ENCODE results near the gene ASCC1.

The ASCC1 gene

DNA sequence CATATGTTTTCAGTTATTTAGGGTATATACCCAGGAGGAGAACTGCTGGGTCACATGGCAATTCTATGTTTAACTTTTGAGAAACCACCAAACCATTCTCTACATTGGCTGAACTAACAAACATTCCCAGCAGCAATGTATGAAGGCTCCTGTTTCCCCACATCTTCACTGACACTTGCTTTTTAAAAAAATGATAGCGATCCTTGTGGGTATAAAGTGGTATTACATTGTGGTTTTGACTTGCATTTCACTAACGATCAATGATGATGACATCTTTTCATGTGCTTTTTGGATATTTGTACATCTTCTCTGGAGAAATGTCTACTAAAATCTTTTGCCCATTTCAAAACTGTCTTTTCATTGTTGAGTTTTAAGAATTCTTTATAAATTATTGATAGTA, 51.5 kb downstream of the ASCC1 start:
- Histone ChIP-seq H3K27me3 (replicated peaks; ENCODE audit: insufficient read depth, low read length) (no peaks in the 10 kb centered on the region), H3K4me2 (ENCODE audit: low read depth, low read length) (no peak overlapping the region), H2AFZ (ENCODE audit: low read length) (no peak overlapping the region), H3F3A (ENCODE audit: insufficient read depth, low read length) (no peaks in the 10 kb centered on the region), H3K4me1 (ENCODE audit: low read length) (peaks cover 9% of the 10 kb centered on the region), H3K9me2 (replicated peaks; ENCODE audit: insufficient read depth, low read length) (no peaks in the 10 kb centered on the region), H3K27ac (ENCODE audit: low read length) (no peak overlapping the region), H3K9ac (ENCODE audit: low read length) (no peak overlapping the region), H4K20me1 (ENCODE audit: insufficient read depth, low read length) (no peaks in the 10 kb centered on the region), H3K36me3 (replicated peaks; ENCODE audit: insufficient read depth, low read length) (no peaks in the 10 kb centered on the region), H3K79me2 (ENCODE audit: low read length) (no peaks in the 10 kb centered on the region), H3K9me3 (replicated peaks; ENCODE audit: insufficient read depth, low read length) (no peaks in the 10 kb centered on the region), H3K4me3 (ENCODE audit: low read length) (no peak overlapping the region)
- TF ChIP-seq EZH2phosphoT487 (IDR thresholded peaks at IDR 0.05; ENCODE audit: low read length) = no peak
- TF ChIP-seq, protein P1, sequence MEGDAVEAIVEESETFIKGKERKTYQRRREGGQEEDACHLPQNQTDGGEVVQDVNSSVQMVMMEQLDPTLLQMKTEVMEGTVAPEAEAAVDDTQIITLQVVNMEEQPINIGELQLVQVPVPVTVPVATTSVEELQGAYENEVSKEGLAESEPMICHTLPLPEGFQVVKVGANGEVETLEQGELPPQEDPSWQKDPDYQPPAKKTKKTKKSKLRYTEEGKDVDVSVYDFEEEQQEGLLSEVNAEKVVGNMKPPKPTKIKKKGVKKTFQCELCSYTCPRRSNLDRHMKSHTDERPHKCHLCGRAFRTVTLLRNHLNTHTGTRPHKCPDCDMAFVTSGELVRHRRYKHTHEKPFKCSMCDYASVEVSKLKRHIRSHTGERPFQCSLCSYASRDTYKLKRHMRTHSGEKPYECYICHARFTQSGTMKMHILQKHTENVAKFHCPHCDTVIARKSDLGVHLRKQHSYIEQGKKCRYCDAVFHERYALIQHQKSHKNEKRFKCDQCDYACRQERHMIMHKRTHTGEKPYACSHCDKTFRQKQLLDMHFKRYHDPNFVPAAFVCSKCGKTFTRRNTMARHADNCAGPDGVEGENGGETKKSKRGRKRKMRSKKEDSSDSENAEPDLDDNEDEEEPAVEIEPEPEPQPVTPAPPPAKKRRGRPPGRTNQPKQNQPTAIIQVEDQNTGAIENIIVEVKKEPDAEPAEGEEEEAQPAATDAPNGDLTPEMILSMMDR (IDR thresholded peaks at IDR 0.05; ENCODE audit: low read length) = peak; percentile 11; the same call in 1 of the 2 replicates
- DNase-seq = no peak

DNA sequence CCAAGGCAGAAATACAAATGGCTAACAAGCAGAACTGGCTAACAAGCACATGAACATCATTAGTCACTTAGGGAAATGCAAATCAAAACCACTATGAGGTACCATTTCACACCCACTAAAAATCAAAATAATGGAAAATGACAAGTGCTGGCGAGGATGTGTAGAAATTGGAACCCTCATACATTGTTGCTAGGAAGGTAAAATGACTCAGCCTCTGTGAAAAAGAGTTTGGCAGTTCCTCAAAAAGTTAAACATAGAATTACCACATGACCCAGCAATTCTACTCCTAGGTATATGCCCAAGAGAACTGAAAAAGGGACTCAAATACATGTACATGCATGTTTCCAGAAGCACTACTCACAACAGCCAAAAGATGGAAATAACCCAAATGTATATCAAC, 53.1 kb downstream of the ASCC1 start:
- Histone ChIP-seq H3K9ac (ENCODE audit: low read length) (no peak overlapping the region), H3K27ac (ENCODE audit: low read length) (no peak overlapping the region), H3K36me3 (replicated peaks; ENCODE audit: insufficient read depth, low read length) (no peaks in the 10 kb centered on the region), H3F3A (ENCODE audit: insufficient read depth, low read length) (no peaks in the 10 kb centered on the region), H3K9me2 (replicated peaks; ENCODE audit: insufficient read depth, low read length) (no peaks in the 10 kb centered on the region), H3K4me2 (ENCODE audit: low read depth, low read length) (no peak overlapping the region), H3K27me3 (replicated peaks; ENCODE audit: insufficient read depth, low read length) (no peaks in the 10 kb centered on the region), H3K79me2 (ENCODE audit: low read length) (no peaks in the 10 kb centered on the region), H3K9me3 (replicated peaks; ENCODE audit: insufficient read depth, low read length) (no peaks in the 10 kb centered on the region), H3K4me1 (ENCODE audit: low read length) (peaks cover 9% of the 10 kb centered on the region), H3K4me3 (ENCODE audit: low read length) (no peak overlapping the region), H2AFZ (ENCODE audit: low read length) (no peak overlapping the region), H4K20me1 (ENCODE audit: insufficient read depth, low read length) (no peaks in the 10 kb centered on the region)
- TF ChIP-seq, protein P1 (IDR thresholded peaks at IDR 0.05; ENCODE audit: low read length) = no peak
- no peak for DNase-seq

DNA sequence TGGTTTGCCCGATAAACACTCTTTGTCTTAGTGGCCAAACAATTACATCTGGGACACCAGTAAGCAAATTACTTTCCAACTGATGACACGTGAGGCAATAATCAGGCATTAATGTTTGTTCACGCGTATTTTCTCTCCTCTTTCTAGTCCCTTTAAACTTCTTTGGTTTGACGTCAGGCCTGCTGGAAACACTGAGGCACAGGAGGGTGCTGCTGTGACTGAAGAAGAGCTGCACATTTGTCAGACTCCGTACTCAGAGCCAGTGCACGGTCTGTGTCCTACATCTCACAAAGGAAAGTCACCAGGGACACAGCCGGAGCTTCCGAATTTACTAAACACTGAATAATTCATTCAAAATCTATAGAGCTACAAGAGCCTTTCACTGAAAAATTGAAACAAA, 57.9 kb downstream of the ASCC1 start:
- H3K4me2 ChIP-seq (ENCODE audit: low read depth, low read length) = no peak overlapping the region
- DNase-seq = no peak
- no peaks in the 10 kb centered on the region for H3K27me3 ChIP-seq (replicated peaks; ENCODE audit: insufficient read depth, low read length)
- no peaks in the 10 kb centered on the region for H3K9me2 ChIP-seq (replicated peaks; ENCODE audit: insufficient read depth, low read length)
- no peak overlapping the region for H3K4me3 ChIP-seq (ENCODE audit: low read length)
- H4K20me1 ChIP-seq (ENCODE audit: insufficient read depth, low read length) = no peaks in the 10 kb centered on the region
- H3K27ac ChIP-seq (ENCODE audit: low read length) = no peak overlapping the region
- H3K4me1 ChIP-seq (ENCODE audit: low read length) = 0 out of 2 replicates have a peak, but pooled peaks cover 3% of the 10 kb centered on the region
- no peaks in the 10 kb centered on the region for H3F3A ChIP-seq (ENCODE audit: insufficient read depth, low read length)
- no peaks in the 10 kb centered on the region for H3K79me2 ChIP-seq (ENCODE audit: low read length)
- TF ChIP-seq, protein P1 (IDR thresholded peaks at IDR 0.05; ENCODE audit: low read length) = no peak
- TF ChIP-seq EZH2phosphoT487 (IDR thresholded peaks at IDR 0.05; ENCODE audit: low read length) (no peak), EZH2 (optimal IDR thresholded peaks at IDR 0.05; ENCODE audit: low read depth, low read length) (no peak)
- H3K9me3 ChIP-seq (replicated peaks; ENCODE audit: insufficient read depth, low read length) = no peaks in the 10 kb centered on the region
- no peak overlapping the region for H2AFZ ChIP-seq (ENCODE audit: low read length)
- no peaks in the 10 kb centered on the region for H3K36me3 ChIP-seq (replicated peaks; ENCODE audit: insufficient read depth, low read length)
- H3K9ac ChIP-seq (ENCODE audit: low read length) = no peak overlapping the region

DNA sequence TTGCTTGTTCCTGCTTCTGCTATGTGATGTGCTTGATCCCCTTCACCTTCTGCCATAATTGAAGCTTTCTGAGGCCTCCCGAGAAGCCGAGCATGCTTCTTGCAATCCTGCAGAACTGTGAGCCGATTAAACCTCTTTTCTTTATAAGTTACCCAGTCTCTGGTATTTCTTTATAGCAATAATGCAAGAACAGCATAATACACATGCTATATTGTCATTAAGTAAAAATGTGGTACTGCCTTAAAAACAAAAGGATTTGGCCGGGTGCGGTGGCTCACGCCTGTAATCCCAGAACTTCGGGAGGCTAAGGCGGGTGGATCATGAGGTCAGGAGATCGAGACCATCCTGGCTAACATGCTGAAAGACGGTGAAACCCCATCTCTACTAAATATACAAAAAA, 59.9 kb downstream of the ASCC1 start:
- Histone ChIP-seq H3K9ac (ENCODE audit: low read length) (no peak overlapping the region), H3K4me1 (ENCODE audit: low read length) (no peaks in the 10 kb centered on the region), H3F3A (ENCODE audit: insufficient read depth, low read length) (no peaks in the 10 kb centered on the region), H3K27ac (ENCODE audit: low read length) (no peak overlapping the region), H3K9me2 (replicated peaks; ENCODE audit: insufficient read depth, low read length) (no peaks in the 10 kb centered on the region), H3K4me3 (ENCODE audit: low read length) (no peak overlapping the region), H4K20me1 (ENCODE audit: insufficient read depth, low read length) (no peaks in the 10 kb centered on the region), H2AFZ (ENCODE audit: low read length) (no peak overlapping the region), H3K4me2 (ENCODE audit: low read depth, low read length) (no peak overlapping the region), H3K79me2 (ENCODE audit: low read length) (no peaks in the 10 kb centered on the region), H3K9me3 (replicated peaks; ENCODE audit: insufficient read depth, low read length) (no peaks in the 10 kb centered on the region), H3K36me3 (replicated peaks; ENCODE audit: insufficient read depth, low read length) (no peaks in the 10 kb centered on the region), H3K27me3 (replicated peaks; ENCODE audit: insufficient read depth, low read length) (no peaks in the 10 kb centered on the region)
- TF ChIP-seq EZH2 (optimal IDR thresholded peaks at IDR 0.05; ENCODE audit: low read depth, low read length) (no peak), EZH2phosphoT487 (IDR thresholded peaks at IDR 0.05; ENCODE audit: low read length) (no peak)
- TF ChIP-seq, protein P1 (IDR thresholded peaks at IDR 0.05; ENCODE audit: low read length) = no peak
- no peak for DNase-seq
